Stimulated activated CD8-positive, alpha-beta memory T cell treated with anti-CD3 and anti-CD28 coated beads, Interleukin-4, amount 100 ng/mL, for 24 hours (primary cell): ENCODE measurements around the gene ALB.

Source experiments
- DNase-seq: peaks from one replicate; pipeline ENCODE4 v3.0.0-alpha.2; 2020; ENCODE audit warnings: low read depth

Gene ALB

GRCh38 chr4:73409012-73409862 lies 5.2 kb downstream of the ALB start:
- DNase-seq, result no peak

GRCh38 chr4:73409978-73410548 lies 6.0 kb downstream of the ALB start:
- DNase-seq, result no peak

- DNase-seq, result no peak
These were observed 7.0 kb downstream of the ALB start for GRCh38 chr4:73410916-73411730.

- no peak for DNase-seq
These were observed 7.8 kb downstream of the ALB start for GRCh38 chr4:73411731-73412414.

GRCh38 chr4:73413294-73413755 lies 9.2 kb downstream of the ALB start:
- DNase-seq, result no peak

GRCh38 chr4:73414936-73415271 lies 10.8 kb downstream of the ALB start:
- DNase-seq, result no peak

- no peak for DNase-seq
These were observed 11.7 kb downstream of the ALB start for GRCh38 chr4:73415807-73416238.

GRCh38 chr4:73416423-73417087 lies 12.5 kb downstream of the ALB start:
- DNase-seq, result no peak

GRCh38 chr4:73417342-73417741 lies 13.3 kb downstream of the ALB start:
- no peak for DNase-seq

- DNase-seq, result no peak
These were observed 13.9 kb downstream of the ALB start for GRCh38 chr4:73417973-73418372.

GRCh38 chr4:73418677-73419076 lies 14.6 kb downstream of the ALB start:
- no peak for DNase-seq

GRCh38 chr4:73419106-73420038 lies 15.3 kb downstream of the ALB start:
- DNase-seq, result no peak

GRCh38 chr4:73420615-73421014 lies 16.5 kb downstream of the ALB start:
- no peak for DNase-seq

GRCh38 chr4:73421708-73422457 lies 17.8 kb downstream of the ALB start:
- DNase-seq, result no peak

GRCh38 chr4:73422458-73422752 lies 18.3 kb downstream of the ALB start:
- DNase-seq, result no peak

GRCh38 chr4:73423184-73423583 lies 19.1 kb downstream of the ALB start:
- DNase-seq, result no peak

- no peak for DNase-seq
These were observed 22.6 kb downstream of the ALB start for GRCh38 chr4:73426666-73427065.

- no peak for DNase-seq
These were observed 25.0 kb downstream of the ALB start for GRCh38 chr4:73429118-73429517.

GRCh38 chr4:73429826-73430587 lies 25.9 kb downstream of the ALB start:
- DNase-seq, result no peak
